8988T (cell line): ENCODE data around the gene RAD51B.
"Not testable (repeated sequence)": the region's sequence is repeated elsewhere in the genome, so short reads cannot be mapped to it uniquely, and the experiment has no call there.

Experiments used
- DNase-seq: peaks from one replicate; pipeline ENCODE4 v3.0.0; 2011

Gene RAD51B

GRCh38 chr14:68426661-68427549 is 607.3 kb downstream of the RAD51B start:
- DNase-seq, result no peak

DNA sequence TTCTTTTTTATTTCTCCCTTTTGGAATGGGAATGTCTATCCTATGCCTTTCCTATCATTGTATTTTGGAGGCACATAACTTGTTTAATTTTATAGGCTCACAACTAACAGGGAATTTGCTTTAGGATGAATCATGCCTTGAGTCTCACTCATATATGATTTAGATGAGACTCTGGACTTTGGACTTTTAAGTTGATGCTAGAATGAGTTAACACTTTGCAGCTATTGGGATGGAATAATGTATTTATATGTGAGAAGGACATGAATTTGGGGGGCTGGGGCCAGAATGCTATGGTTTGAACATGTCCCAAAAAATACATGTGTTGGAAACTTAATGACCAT is 607.9 kb downstream of the RAD51B start:
- no peak for DNase-seq

- not testable (repeated sequence) for DNase-seq
Measured at GRCh38 chr14:68428900-68429299, 609.3 kb downstream of the RAD51B start.

DNA sequence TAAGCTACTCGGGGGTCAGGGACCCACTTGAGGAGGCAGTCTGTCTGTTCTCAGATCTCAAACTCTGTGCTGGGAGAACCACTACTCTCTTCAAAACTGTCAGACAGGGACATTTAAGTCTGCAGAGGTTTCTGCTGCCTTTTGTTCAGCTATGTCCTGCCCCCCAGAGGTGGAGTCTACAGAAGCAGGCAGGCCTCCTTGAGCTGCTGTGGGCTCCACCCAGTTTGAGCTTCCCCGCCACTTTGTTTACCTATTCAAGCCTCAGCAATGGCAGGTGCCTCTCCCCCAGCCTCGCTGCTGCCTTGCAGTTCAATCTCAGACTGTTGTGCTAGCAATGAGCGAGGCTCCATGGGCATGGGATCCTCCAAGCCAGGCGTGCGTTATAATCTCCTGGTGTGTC is 614.6 kb downstream of the RAD51B start:
- not testable (repeated sequence) for DNase-seq

- DNase-seq, result not testable (repeated sequence)
Measured at GRCh38 chr14:68435631-68436030, 616.1 kb downstream of the RAD51B start.

GRCh38 chr14:68439676-68440075 is 620.1 kb downstream of the RAD51B start:
- DNase-seq, result no peak

GRCh38 chr14:68440820-68441219 is 621.2 kb downstream of the RAD51B start:
- no peak for DNase-seq

GRCh38 chr14:68441542-68441941 is 622.0 kb downstream of the RAD51B start:
- DNase-seq, result no peak

DNA sequence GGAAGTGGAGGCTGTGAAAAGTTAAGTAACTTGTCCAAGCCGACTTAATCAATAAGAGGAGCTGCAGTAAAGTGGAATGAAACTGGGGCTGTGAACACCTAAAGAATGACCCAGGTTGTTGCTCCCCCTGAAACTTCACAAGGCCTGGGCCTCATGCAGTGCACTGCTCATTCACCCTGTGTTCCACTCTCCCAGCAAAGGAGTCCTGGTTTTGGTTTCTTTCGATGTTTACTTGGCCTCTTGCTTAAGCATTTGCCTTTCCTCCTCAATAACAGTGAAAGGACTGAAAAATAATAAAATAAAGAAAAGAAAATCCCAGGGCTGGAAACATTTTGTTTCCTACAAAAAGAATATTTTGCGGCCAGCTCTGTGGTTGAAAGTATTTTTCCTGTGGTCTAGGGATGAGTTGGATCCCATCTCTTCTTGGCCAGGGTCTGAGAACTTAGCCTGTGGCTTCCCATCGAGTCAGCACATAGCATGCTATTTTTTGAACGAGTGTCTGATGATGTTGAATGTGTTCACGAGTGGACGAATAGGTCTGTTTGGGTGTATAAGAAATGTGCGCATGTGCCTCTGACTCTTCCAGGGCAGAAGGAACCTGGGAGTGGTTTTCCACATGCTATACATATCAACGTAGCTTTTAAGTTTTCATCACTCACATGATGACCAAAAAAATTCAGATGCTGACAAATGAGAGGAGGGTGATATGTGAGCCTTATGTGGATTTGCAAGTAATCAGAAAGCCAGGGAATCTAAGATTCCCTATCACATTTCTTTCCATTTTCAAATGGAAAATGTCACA is 623.5 kb downstream of the RAD51B start:
- DNase-seq, result no peak

DNA sequence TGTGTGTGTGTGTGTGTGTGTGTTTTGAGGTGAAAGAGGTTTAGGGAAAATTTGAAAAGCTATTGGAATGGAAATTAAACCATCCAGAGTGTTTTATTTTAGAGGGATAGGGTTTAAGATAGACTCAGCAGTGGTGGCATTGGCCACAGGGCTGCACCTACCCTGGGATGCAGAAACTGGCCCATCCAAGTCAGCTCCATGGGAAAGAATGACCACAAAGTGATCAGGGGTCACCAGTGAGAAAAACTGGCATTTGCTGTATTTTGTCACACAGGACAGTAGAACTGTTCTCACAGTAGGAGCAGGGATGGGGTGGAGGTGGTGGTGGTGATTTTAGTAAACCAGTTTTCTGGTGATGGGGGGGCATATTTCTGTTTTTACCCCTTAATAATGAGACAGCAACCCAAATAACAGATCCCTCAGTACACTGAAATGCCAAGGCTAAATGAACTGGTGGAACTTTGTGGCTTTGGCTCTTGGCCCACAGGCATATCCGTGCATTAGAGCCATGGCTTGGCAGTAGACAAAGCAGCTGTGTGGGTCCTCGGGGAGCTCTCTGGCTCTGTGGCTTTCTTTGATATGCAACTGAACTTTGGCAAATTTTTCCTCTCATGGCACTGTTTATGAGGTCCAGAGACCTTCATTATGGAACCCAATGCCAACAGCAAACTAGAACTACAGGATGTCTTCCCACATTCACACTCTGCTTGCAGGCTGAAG is 625.0 kb downstream of the RAD51B start:
- no peak for DNase-seq

GRCh38 chr14:68446243-68447040 is 626.9 kb downstream of the RAD51B start:
- no peak for DNase-seq

DNA sequence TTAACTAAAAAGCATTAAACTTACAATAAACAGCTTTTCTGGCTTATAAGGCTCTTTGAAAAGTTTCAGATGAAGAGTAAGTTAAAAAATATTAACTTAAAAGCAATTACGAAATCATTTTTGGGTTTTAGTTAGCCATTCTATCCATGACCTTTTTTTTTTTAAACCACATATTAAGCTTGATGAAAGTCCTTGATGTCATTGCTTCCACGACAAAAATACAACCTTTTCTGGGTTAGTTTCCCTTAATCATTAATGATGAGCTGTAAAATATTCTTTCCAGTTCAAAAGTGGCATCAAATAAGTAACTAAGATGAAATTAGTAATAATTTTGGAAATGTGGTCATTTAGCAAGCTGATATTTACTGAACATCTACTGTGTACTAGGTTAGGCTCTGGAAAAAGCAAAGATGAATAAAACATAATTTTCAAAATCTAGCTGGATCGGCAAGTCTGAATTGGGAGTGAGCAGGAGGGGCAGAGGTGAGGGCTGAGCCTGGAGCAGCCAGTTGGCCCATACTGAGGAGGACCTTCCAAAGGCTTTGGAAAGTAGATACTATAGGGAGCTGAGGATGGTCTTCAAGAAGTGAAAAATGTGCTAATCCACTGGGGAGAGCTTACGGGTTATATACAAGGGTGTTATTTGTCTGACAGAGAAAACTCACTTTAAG is 628.1 kb downstream of the RAD51B start:
- no peak for DNase-seq

- no peak for DNase-seq
Measured at GRCh38 chr14:68448252-68448902, 628.8 kb downstream of the RAD51B start.

- no peak for DNase-seq
Measured at GRCh38 chr14:68449561-68450181, 630.1 kb downstream of the RAD51B start.

DNA sequence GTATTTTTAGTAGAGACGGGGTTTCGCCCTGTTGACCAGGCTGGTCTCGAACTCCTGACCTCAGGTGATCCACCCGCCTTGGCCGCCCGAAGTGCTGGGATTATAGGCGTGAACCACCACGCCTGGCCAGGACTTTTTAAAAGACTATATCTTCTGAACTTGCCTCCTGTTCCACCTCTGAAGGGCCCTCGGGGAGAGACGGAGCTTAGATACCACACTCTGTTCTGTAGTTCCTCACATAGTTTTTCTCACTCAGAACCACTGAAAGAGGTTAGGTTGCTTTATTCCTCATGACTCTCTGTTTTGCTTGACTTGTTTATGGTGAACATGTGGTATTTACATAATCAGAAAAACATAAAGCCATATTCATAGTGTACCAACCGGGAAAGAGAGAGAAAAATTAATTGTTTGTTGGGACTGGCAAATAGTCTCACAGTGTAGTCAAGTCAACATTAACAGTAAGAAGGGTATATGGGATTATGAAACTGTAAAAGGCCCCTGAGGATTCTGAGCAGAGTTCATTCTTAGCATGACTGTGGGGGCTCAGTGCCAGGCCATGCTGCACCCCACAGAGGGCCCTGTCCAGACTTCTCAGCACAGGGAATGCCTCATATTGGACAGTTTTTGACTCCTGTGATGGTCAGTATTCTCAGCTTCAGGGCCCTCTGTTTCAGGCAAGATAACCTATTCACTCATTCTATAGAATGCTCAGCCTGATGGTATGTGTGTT is 631.0 kb downstream of the RAD51B start:
- no peak for DNase-seq

DNA sequence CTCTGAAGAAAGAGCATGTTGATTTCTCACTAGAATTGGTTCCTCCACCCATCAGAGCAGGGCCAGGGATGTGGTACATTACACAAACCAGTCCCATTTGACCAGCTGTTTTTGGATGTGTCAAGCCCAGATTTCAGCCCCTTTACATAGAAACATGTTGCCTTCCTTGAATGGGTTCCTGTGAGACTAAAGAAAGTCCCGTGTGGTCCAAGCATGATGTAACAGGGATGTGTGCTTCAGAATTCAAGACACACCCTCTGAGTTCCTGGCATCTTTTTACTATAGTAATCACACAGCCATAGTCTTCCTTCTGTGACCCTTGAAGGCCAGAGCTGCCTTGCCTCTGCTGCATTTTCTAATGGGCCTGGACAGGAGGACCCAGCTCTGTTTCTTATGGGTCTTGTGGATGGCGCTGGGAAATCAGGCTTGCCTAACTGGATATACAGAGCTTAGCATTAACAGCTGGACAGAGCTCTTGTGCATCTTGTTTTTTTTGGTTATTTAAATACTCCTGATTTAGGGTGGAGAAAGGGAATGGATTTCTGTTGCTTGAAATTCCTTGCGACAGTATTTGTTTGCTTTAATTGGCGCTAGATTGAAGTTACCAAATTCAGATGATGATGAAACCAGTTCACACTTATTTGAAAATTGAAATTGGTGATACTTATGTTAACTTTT is 632.3 kb downstream of the RAD51B start:
- no peak for DNase-seq

DNA sequence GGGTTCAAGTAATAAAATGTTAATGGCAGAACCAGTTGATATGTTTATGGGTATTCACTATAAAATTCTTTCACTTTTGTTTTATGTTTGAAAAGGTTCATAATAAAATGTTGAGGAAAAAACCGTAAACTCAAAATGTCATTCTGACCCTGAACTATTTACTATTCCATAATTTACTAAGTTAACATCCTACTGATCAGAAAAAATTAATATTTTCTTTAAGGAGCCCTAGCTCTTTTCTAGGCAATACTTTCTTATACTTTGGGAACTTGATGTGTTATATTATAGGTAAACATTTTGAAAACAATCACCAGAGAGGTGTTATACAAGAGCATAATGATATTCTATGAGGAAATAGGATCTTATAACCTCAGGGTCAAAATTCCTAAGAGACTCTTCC is 638.7 kb downstream of the RAD51B start:
- DNase-seq, result no peak

GRCh38 chr14:68458840-68459469 is 639.4 kb downstream of the RAD51B start:
- no peak for DNase-seq

GRCh38 chr14:68459480-68460136 is 640.0 kb downstream of the RAD51B start:
- no peak for DNase-seq
